ENCODE results near the gene ALG3.

GRCh38 chr3:184257083-184257915 lies 8.5 kb upstream of the ALG3 start:
- TF ChIP-seq REST (IDR thresholded peaks at IDR 0.05; ENCODE audit: unreplicated experiment): no peak
- TF ChIP-seq CTCF (conservative IDR thresholded peaks at IDR 0.05; ENCODE audit: low read depth in 2 of 2): no peak
- TF ChIP-seq EZH2 (IDR thresholded peaks at IDR 0.05; ENCODE audit: low read depth, unreplicated experiment): no peak
- TF ChIP-seq CREB1 (CRISPR knock-in tag; IDR thresholded peaks at IDR 0.05; ENCODE audit: low read depth): no peak

Data from GM23338 (cell line).